Glutamatergic neuron (in vitro differentiated cells): Measurements from ENCODE around the gene ZNF276. TPM values are rescaled to one million over a fixed set of nuclear protein-coding genes. Genes with fewer than 3 reads are reported as not detected.
A peak's percentile ranks its signal among the peaks of the same experiment; 100 is the strongest.
"Not testable (repeated sequence)": the region's sequence is repeated elsewhere in the genome, so short reads cannot be mapped to it uniquely, and the experiment has no call there.

Experiments used
- DNase-seq: peaks from one replicate; pipeline ENCODE4 v3.0.0; 2022
- H3K27ac Mint-ChIP-seq: one replicate; pipeline ENCODE4 v1.8.0; 2020; ENCODE audit warnings: mild to moderate bottlenecking, mixed read lengths, inconsistent platforms; ENCODE audit not compliant: unreplicated experiment
- H3K27me3 Mint-ChIP-seq: one replicate; pipeline ENCODE4 v1.8.0; 2020; ENCODE audit warnings: mild to moderate bottlenecking, moderate library complexity, mixed read lengths, inconsistent platforms; ENCODE audit not compliant: unreplicated experiment
- H3K36me3 Mint-ChIP-seq: one replicate; pipeline ENCODE4 v1.8.0; 2020; ENCODE audit warnings: mild to moderate bottlenecking, mixed read lengths, inconsistent platforms; ENCODE audit not compliant: unreplicated experiment
- H3K4me1 Mint-ChIP-seq: one replicate; pipeline ENCODE4 v1.8.0; 2020; ENCODE audit warnings: mild to moderate bottlenecking, low read depth, mixed read lengths, inconsistent platforms; ENCODE audit not compliant: unreplicated experiment
- H3K4me3 Mint-ChIP-seq: one replicate; pipeline ENCODE4 v1.8.0; 2020; ENCODE audit warnings: mild to moderate bottlenecking, mixed read lengths, inconsistent platforms; ENCODE audit not compliant: unreplicated experiment
- H3K9me3 Mint-ChIP-seq: one replicate; pipeline ENCODE4 v1.8.0; 2020; ENCODE audit warnings: mild to moderate bottlenecking, moderate library complexity, mixed read lengths, inconsistent platforms; ENCODE audit not compliant: unreplicated experiment
- CTCF ChIP-seq: fragments of 200-600 bp; sonication (generic); IDR thresholded peaks from one replicate; pipeline ENCODE4 v1.5.0; 2021; ENCODE audit not compliant: partially characterized antibody, unreplicated experiment
- long read RNA-seq: library from polyadenylated mRNA; unstranded; transcript quantifications from one replicate; pipeline ENCODE4 v2.0.0, GENCODE V29; 2020; ENCODE audit not compliant: unreplicated experiment
- total RNA-seq: library from RNA; stranded (reverse); fragmentation: NEBNext Ultra II Directional; extraction: Animal tissue kit (Norgen Biotek cat#: 25700); gene quantifications from one replicate; pipeline ENCODE4 v1.2.1, GENCODE V29; 2021; ENCODE audit not compliant: unreplicated experiment

Gene ZNF276
- total RNA-seq: 20.8 TPM
- long read RNA-seq, partial matches to known transcripts: 1 of 4 reads
- long read RNA-seq, other reads (novel, unspliced or antisense): 2 of 4 reads

GRCh38 chr16:89720813-89721545 lies at the start of gene ZNF276, which contains the start of gene VPS9D1:
TSS of gene ZNF276 (plus strand) at chr16:89721537. CDS start at chr16:89721641, 104 bp downstream.
TSS of gene VPS9D1 (minus strand) at chr16:89720898. CDS start at chr16:89720861, 37 bp downstream.
- Mint-ChIP-seq H3K4me1 (peaks cover 2% of the 10 kb centered on the region), H3K4me3 (peak within 1 kb of the TSS; percentile 90), H3K27ac (peak within 1 kb of the TSS; percentile 33), H3K27me3 (peaks cover 10% of the 10 kb centered on the region), H3K9me3 (peaks cover 9% of the 10 kb centered on the region), H3K36me3 (no peaks in the 10 kb centered on the region)
- TF ChIP-seq CTCF: no peak
- DNase-seq: peak; percentile 85

GRCh38 chr16:89671565-89671964 lies 49.8 kb upstream of the ZNF276 start:
- H3K36me3 Mint-ChIP-seq: peaks cover 16% of the 10 kb centered on the region
- H3K4me3 Mint-ChIP-seq, H3K27me3 Mint-ChIP-seq: not testable (repeated sequence)

GRCh38 chr16:89672177-89672941 lies 49.0 kb upstream of the ZNF276 start:
- Mint-ChIP-seq H3K4me3 (no peak overlapping the region), H3K27me3 (no peaks in the 10 kb centered on the region), H3K27ac (no peak overlapping the region), H3K4me1 (no peaks in the 10 kb centered on the region), H3K36me3 (peaks cover 14% of the 10 kb centered on the region), H3K9me3 (peaks cover 4% of the 10 kb centered on the region)
- DNase-seq: no peak
- TF ChIP-seq CTCF: no peak

More at GRCh38 chr16:89671565-89671964, 49.8 kb upstream of the ZNF276 start:
- DNase-seq, H3K27ac Mint-ChIP-seq, H3K4me1 Mint-ChIP-seq, H3K9me3 Mint-ChIP-seq: not testable (repeated sequence)

- Mint-ChIP-seq H3K27me3 (no peaks in the 10 kb centered on the region), H3K36me3 (peaks cover 10% of the 10 kb centered on the region), H3K4me1 (no peaks in the 10 kb centered on the region)
Measured at GRCh38 chr16:89678258-89678657, 43.1 kb upstream of the ZNF276 start.

More at GRCh38 chr16:89678258-89678657, 43.1 kb upstream of the ZNF276 start:
- no peak for TF ChIP-seq CTCF
- Mint-ChIP-seq H3K9me3 (peaks cover 4% of the 10 kb centered on the region), H3K27ac (no peak overlapping the region), H3K4me3 (no peak overlapping the region)
- no peak for DNase-seq
